HG02678 (cell line): ENCODE results near the gene SEMA6C.

Experiments
- ATAC-seq: cut with Tn5 transposase; IDR thresholded peaks from one replicate; pipeline ENCODE4 v1.9.1; 2021; ENCODE audit warnings: mild to moderate bottlenecking, moderate library complexity; ENCODE audit not compliant: unreplicated experiment

Gene SEMA6C

DNA sequence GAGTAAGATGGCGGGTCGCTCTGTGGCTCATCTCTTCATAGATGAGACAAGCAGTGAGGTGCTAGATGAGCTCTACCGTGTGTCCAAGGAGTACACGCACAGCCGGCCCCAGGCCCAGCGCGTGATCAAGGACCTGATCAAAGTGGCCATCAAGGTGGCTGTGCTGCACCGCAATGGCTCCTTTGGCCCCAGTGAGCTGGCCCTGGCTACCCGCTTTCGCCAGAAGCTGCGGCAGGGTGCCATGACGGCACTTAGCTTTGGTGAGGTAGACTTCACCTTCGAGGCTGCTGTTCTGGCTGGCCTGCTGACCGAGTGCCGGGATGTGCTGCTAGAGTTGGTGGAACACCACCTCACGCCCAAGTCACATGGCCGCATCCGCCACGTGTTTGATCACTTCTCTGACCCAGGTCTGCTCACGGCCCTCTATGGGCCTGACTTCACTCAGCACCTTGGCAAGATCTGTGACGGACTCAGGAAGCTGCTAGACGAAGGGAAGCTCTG is 12.4 kb upstream of the SEMA6C start:
- ATAC-seq, result no peak

DNA sequence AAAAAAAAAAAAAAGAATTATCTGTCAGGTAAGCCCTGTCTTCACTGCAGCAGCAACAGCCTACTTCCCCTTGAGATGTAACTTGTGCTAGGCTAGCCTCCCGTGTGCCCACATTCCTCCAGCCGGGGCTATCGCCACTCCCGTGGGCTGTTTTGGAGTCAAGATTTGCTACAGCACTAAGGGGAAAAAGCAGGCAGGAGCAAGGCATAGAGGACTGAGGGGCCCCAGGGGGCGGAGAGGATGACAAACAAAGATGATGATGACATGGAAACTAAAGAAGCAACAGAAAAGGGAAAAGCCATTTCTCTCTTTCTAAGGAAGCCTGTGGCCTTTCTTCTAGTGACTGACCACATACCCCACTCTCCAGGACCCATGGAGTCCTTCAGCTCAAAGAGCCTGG is 11.9 kb upstream of the SEMA6C start:
- ATAC-seq, result no peak

- no peak for ATAC-seq
Observed at GRCh38 chr1:151157067-151157531, 10.7 kb upstream of the SEMA6C start.

GRCh38 chr1:151156515-151156819 is 10.0 kb upstream of the SEMA6C start, which contains the start of gene TNFAIP8L2:
TSS of gene TNFAIP8L2 (plus strand) at chr1:151156649. CDS start at chr1:151158698, 2,049 bp downstream.
- ATAC-seq, result peak; percentile 75

- no peak for ATAC-seq
Observed at GRCh38 chr1:151147665-151148064, 1.2 kb upstream of the SEMA6C start.

GRCh38 chr1:151147132-151147503 is 687 bp upstream of the SEMA6C start:
- no peak for ATAC-seq

- ATAC-seq, result no peak
Observed at GRCh38 chr1:151146072-151146411, 389 bp downstream of the SEMA6C start.

GRCh38 chr1:151145304-151146071 is 943 bp downstream of the SEMA6C start:
- no peak for ATAC-seq

GRCh38 chr1:151144474-151145303 is 1.7 kb downstream of the SEMA6C start:
- no peak for ATAC-seq

DNA sequence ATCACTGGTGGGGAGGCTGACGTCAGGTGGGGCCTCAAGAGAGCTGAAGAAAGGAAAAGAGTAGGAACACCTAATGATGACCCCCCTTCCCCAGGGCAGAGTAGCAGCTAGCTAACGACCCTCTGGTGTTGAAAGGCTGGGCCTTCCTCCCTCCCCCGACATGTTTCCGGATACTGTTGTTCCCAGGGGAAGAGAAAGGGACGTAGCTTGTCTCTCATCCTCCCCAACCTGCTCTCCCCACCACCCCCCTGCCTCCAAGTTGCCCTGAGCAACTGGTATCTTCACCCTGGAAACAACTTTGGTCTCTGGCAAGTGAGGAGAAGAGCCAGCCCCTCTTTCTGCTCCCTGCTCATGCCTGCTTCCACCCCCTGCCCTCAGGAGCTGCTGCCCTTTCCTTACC is 2.4 kb downstream of the SEMA6C start:
- no peak for ATAC-seq

DNA sequence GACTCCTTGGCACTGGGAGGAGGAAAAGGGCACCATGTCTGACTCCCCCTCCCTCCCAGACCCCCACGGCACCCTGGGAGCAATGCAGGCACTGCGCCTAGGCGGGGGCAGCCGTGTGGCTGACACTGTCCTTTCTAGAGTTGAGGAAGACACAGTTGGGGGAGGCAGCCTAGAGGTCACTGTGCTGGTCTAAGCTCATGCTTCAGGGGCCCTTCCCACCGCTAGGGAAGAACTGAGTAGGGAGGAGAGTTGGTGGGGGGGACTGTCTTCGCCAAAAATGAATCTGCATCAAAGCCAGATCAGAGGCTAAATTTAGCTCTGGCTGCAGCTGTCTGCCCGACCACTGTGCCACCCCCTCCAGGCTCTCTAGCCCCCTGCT is 3.4 kb downstream of the SEMA6C start:
- no peak for ATAC-seq

- ATAC-seq, result no peak
Observed at GRCh38 chr1:151142411-151143056, 3.9 kb downstream of the SEMA6C start.

GRCh38 chr1:151137789-151138188 is 8.6 kb downstream of the SEMA6C start:
- ATAC-seq, result no peak

DNA sequence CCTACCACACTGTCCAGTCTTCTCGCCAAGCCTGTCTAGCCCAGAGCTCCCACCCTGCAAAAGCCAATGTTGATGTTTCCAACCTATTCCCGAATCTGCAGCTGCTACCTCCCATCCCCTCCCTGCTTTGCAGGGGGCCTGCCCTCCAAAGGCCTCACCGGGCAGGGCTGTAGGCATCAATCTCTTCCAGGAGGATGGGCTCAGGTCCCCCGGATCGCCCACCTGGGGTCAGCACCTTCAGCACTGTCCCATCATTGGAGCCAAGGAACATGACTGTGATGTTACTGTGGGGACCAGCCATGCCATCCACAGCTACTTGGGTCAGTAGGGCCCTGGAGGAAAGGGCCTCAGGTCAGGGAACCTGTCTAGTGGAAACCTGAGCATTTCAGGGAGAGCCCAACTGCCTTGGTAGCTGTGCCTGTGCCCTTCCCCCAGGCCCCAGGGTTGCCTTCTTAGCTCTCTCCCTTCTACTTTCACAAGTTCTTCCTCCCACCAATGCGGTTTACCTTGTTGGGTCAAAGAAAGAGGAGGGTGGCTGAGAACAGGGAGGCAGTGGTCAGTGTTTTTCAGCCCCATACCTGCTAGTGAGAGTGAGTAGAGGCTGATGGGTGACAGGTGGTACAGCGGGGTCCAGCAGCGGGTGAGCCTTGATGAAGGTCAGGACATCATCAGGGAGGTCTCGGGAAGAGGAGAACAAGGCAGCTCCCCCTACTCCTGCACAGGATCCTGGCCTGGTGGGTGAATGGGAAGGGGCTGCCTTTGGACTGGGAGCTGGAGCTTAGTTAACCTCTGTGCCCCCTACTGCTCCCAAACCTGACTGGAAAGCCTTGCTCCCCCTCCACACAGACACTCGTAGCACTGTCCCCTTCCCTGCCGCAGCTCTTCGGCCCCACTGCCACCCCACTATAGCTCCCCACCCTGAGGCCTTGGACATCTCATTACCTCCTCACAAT is 10.7 kb downstream of the SEMA6C start:
- ATAC-seq, result no peak

GRCh38 chr1:151134991-151135390 is 11.4 kb downstream of the SEMA6C start:
- ATAC-seq, result no peak

DNA sequence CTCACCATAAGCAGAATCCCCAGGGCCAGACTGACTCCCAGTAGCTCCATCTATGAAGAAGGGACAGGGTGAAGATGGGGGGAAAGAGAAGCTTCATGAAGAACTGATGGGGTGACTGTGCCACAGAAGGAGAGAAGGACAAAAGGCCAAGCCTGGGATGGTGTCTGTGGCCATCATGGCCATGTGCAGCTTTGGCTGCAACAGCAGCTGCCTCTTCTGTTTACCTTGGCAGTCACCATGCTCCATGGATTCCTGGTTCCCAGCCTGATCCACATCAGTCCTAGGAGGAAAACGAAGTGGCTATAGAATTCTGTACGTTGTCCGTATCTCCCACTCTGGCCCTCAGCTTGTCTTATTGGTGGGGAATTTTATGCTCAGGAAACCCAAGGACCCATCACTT is 12.0 kb downstream of the SEMA6C start:
- ATAC-seq, result no peak

DNA sequence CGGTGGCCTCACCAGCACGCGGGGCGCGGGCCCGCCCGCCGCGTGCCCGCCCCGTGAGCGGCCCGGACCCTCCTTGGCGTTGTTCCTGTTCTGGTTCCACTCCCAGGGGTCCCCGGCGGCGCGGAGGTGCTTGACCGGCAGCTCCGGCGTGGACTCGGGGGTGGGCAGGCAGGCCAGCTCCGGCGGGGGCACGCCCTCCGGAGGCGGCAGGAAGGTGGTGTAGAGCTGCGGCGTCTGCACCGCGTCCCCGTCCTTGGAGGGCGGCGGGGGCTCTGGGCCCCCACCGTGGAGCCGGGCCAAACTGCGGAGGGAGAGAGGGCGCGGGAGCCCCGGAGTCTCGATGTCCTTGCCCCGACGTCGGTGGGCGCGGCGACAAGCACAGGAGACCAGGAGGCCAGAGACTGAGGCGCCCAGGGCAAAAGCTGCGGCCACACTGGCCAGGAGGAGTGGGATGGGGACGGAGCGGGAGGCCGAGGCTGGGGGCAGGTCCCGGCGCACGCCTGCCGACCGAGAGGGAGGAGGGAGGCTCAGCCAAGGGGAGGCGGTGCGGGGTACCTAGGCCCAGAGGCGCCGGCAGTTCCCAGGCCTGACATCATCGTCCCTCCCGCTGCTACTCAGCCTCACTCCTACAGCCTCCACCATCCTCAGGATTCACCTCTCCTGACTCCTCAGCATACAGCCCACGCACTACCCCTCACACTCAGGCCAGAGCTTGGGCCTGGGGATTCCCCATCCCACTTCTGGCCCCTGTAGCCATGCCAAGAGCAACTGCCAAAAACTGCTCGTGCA is 13.2 kb downstream of the SEMA6C start:
- no peak for ATAC-seq

DNA sequence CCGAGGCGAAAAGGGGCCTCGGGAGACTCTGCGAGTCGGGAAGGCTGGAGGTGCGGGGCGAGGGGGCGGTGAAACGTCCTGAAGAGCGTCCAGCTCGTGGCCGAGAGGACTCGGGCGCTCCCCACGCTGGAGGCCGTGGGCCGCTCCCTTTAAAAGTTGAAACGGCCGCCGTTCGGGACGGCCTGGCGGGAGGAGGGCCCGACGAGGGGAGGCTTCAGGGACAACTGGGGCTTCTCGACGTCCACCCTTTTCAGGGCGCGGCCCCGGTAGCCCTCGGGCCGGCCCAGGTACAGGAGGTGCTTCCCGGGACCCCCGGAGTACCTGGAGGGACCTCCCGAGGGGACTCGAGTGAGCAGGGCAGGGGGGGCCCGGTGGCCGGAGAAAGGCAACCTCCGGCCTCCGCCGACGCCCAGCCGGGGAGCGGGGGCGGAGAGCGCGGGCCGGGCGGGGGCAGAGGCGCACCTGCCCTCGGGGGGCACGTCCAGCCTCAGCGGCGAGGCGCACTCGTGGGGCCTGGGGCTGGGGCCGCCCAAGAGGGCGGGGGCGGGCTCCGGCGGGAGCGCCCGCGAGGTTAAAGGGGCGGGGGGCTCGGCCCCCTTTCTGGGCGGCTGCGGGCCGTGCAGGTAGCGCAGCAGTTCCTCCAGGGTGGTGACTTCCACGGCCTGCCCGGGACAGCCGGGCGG is 14.0 kb downstream of the SEMA6C start:
- ATAC-seq, result no peak

DNA sequence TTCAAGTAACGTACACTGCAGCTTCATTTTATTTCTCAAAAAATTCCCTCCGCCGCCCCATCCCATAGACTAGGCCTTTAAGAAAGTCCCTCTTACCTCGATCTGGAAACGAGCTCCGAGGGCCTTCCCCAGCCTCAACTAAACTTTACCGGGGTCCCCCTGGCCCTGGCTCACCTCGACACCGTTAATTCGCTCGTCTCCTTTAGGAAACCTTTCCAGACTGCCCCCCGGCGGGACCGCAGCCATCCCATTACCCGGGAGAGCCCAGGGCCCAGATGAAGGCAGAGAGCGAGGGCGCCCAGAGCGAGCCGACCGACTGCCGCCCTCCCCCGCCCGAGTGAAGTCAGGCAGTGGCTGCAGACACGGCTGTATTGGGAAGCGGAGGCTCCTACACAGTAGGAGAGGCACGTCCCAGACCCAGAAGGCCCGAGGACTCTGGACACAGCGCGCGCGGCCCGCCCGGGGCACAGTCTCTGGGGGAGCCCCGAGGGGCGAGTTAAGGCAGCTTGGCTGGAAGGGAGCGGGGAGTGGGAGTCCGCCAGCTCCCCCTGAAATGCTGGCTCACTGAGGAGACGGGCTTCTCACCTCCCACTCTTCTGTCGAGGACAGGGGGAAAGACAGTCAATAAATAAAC is 14.6 kb downstream of the SEMA6C start:
- ATAC-seq, result no peak
